Pancreas (tissue), 10 donors: ENCODE measurements around the gene EDN2. TPM values are rescaled to one million over a fixed set of nuclear protein-coding genes. Genes with fewer than 3 reads are reported as not detected.

Experiments used
- ATAC-seq, 4 donors: fragments of 200-7000 bp; cut with Tn5 transposase; one replicate each; pipeline versions ENCODE4 v1.8.0 to v1.9.1; 2020; ENCODE audit warnings: mild to moderate bottlenecking in 4 of 4, moderate library complexity in 4 of 4
- DNase-seq, 6 donors: peaks; one replicate each; pipeline ENCODE4 v3.0.0-alpha.2; 2020
- FAIRE-seq: peaks from 2 replicates; lab custom pipeline; 2012; peaks lifted over from hg19 to GRCh38; lab: Jason Lieb, UNC
- H3K27ac ChIP-seq, 4 donors: fragments of 200-600 bp; sonication (generic); 1 replicate in 3 of 4; 2 replicates in 1 of 4; pipeline versions ENCODE4 v1.5.0 to v1.8.0; 2020
- H3K27me3 ChIP-seq, 4 donors: fragments of 200-600 bp; one replicate each; pipeline ENCODE4 v1.8.0; 2021
- H3K36me3 ChIP-seq, 3 donors: fragments of 200-600 bp; sonication (generic) in 1 of 3; one replicate each; pipeline versions ENCODE4 v1.5.0 to v1.8.0; 2020 to 2021
- H3K4me1 ChIP-seq, 3 donors: fragments of 200-600 bp; one replicate each; pipeline ENCODE4 v1.8.0; 2021
- H3K4me3 ChIP-seq, 4 donors: fragments of 200-600 bp; sonication (generic) in 2 of 4; one replicate each; pipeline versions ENCODE4 v1.5.0 to v1.8.0; 2020 to 2021
- H3K9me3 ChIP-seq, 4 donors: fragments of 200-600 bp; one replicate each; pipeline ENCODE4 v1.8.0; 2021
- CTCF ChIP-seq, 4 donors: fragments of 200-600 bp; sonication (generic) in 3 of 4; IDR thresholded peaks; one replicate each; pipeline versions ENCODE4 v1.5.0 to v1.8.0; 2021; ENCODE audit warnings: antibody characterized with exemption in 4 of 4
- WGBS, 2 donors: extraction: QIAGEN DNeasy Blood & Tissue Kit; methylation state at CpG; one replicate each; pipeline ENCODE4 v1.1.7; 2013; 5-methylcytosine and 5-hydroxymethylcytosine counted together
- intact Hi-C, 3 donors: fragments of 100-400 bp; cut with DNase I; formaldehyde crosslinking; loops; one replicate each; pipeline versions ENCODE4 v1.11.1 to v1.14.2; 2022
- polyA plus RNA-seq, 2 donors: library from polyadenylated mRNA; stranded (reverse); fragments of 200-250 nt; gene quantifications; one replicate each; pipeline ENCODE4 v1.2.3, GENCODE V29; 2013
- total RNA-seq, 6 donors: library from RNA; stranded (reverse); fragmentation: NEBNext Ultra II Directional in 4 of 6; extraction: Animal tissue kit (Norgen Biotek cat#: 25700) in 4 of 6; gene quantifications; one replicate each; pipeline versions ENCODE4 v1.2.1 to v1.2.4, GENCODE V29; 2021 to 2023
- donor health status: healthy with polysubstance abuse.
- donor health status: DM: no; HTN: no; CAD: no; lungs with moderate emphysema.
- donor health status: DM: no; HTN: no; CAD: no.
- donor health status: control.
- donor health status: control.
- donor health status: Bipolar disorder and iron deficiency.
- donor health status: DM: yes; HTN: yes; CAD: no.
- donor health status: DM: no; HTN: no; CAD: no.
- donor health status: DM: no; HTN: no; CAD: no.
- donor health status: DM: yes; HTN: yes; CAD: no.

The EDN2 gene
- total and polyA plus RNA-seq, 8 donors, result 1.2 to 8.3 (median 1.8) TPM

- H3K4me1 ChIP-seq, result peaks cover 0 to 2% (median 0%) of the 10 kb centered on the region in 3 donors
- DNase-seq, result peak in 1 of 6 donors; percentile 35
- no peak for ATAC-seq
- no peaks in the 10 kb centered on the region for H3K27me3 ChIP-seq
- no peak for TF ChIP-seq CTCF (IDR thresholded peaks at IDR 0.05)
- H3K9me3 ChIP-seq, result no peaks in the 10 kb centered on the region
- H3K36me3 ChIP-seq, result no peaks in the 10 kb centered on the region
- WGBS, 2 donors, result 82 to 83% methylated on average over 9 of the region's 9 CpGs
- intact Hi-C loops, result no loop called here
- no peak overlapping the region for H3K4me3 ChIP-seq
- H3K27ac ChIP-seq, result no peak overlapping the region
- FAIRE-seq, result no peak
Measured at GRCh38 chr1:41509270-41509671, 24.8 kb upstream of the EDN2 start.

GRCh38 chr1:41508290-41508689 is 23.8 kb upstream of the EDN2 start:
- no peaks in the 10 kb centered on the region for H3K9me3 ChIP-seq
- DNase-seq (no peak), ATAC-seq (no peak), FAIRE-seq (no peak)
- H3K27me3 ChIP-seq, result no peaks in the 10 kb centered on the region
- no peaks in the 10 kb centered on the region for H3K36me3 ChIP-seq
- H3K27ac ChIP-seq, result no peak overlapping the region
- H3K4me3 ChIP-seq, result no peak overlapping the region
- intact Hi-C loops, result no loop called here
- no peak for TF ChIP-seq CTCF (IDR thresholded peaks at IDR 0.05)
- no peaks in the 10 kb centered on the region for H3K4me1 ChIP-seq
- WGBS, 2 donors, result 91% methylated on average over 2 of the region's 2 CpGs

- TF ChIP-seq CTCF (IDR thresholded peaks at IDR 0.05), result no peak
- Histone ChIP-seq H3K27ac (no peak overlapping the region), H3K4me3 (no peak overlapping the region), H3K36me3 (no peaks in the 10 kb centered on the region), H3K4me1 (no peaks in the 10 kb centered on the region), H3K27me3 (no peaks in the 10 kb centered on the region), H3K9me3 (no peaks in the 10 kb centered on the region)
- no peak for ATAC-seq
- DNase-seq, result peak in 1 of 6 donors; percentile 38
- intact Hi-C loops, result no loop called here
- WGBS, 2 donors, result 90 to 94% methylated on average over 6 of the region's 6 CpGs
- no peak for FAIRE-seq
Measured at GRCh38 chr1:41507836-41508235, 23.4 kb upstream of the EDN2 start.

GRCh38 chr1:41507110-41507720 is 22.7 kb upstream of the EDN2 start:
- no peak for FAIRE-seq
- ATAC-seq, result no peak
- H3K9me3 ChIP-seq, result no peaks in the 10 kb centered on the region
- no peak overlapping the region for H3K27ac ChIP-seq
- peak in 1 of 6 donors; percentile 44 for DNase-seq
- H3K27me3 ChIP-seq, result no peaks in the 10 kb centered on the region
- H3K4me1 ChIP-seq, result no peaks in the 10 kb centered on the region
- no peak overlapping the region for H3K4me3 ChIP-seq
- TF ChIP-seq CTCF (IDR thresholded peaks at IDR 0.05), result no peak
- no peaks in the 10 kb centered on the region for H3K36me3 ChIP-seq
- intact Hi-C loops, result no loop called here
- 86 to 92% methylated on average over 12 to 13 of the region's 13 CpGs for WGBS, 2 donors
